H1 (cell line): ENCODE measurements around the gene RHOT1. TPM values are rescaled to one million over a fixed set of nuclear protein-coding genes. Genes with fewer than 3 reads are reported as not detected.

Source experiments
- CTCF ChIA-PET: fragments of 300-600 bp; sonication (Branson Sonifier 250); formaldehyde crosslinking; loops from one replicate; lab custom pipeline; 2021; ENCODE audit not compliant: partially characterized antibody; lab: Charles Lee
- POLR2A ChIA-PET: fragments of 300-600 bp; sonication (Branson Sonifier 250); formaldehyde crosslinking; loops from one replicate; lab custom pipeline; 2021; ENCODE audit warnings: inconsistent platforms; ENCODE audit not compliant: partially characterized antibody; lab: Charles Lee
- DNase-seq, 2 experiments: peaks; one replicate each; pipeline versions ENCODE4 v3.0.0 to v3.0.0-alpha.2; 2010 to 2022; ENCODE audit warnings: low spot score in 2 of 2, low read depth in 1 of 2, mixed read lengths in 1 of 2
- FAIRE-seq: peaks from 2 replicates; lab custom pipeline; 2011; peaks lifted over from hg19 to GRCh38; lab: Jason Lieb, UNC
- H2AFZ ChIP-seq: 2 replicates; pipeline ENCODE4 v1.8.1; 2012; ENCODE audit warnings: low read length, inconsistent platforms
- H2AK5ac ChIP-seq: 2 replicates; pipeline ENCODE4 v1.6.1; 2013; ENCODE audit warnings: low read depth, low read length
- H2BK120ac ChIP-seq: replicated peaks from 2 replicates; pipeline ENCODE3; 2013; ENCODE audit warnings: low read depth, low read length, inconsistent platforms
- H2BK12ac ChIP-seq: 2 replicates; pipeline ENCODE4 v1.6.1; 2013; ENCODE audit warnings: low read depth, low read length
- H2BK15ac ChIP-seq: 2 replicates; pipeline ENCODE4 v1.6.1; 2013; ENCODE audit warnings: low read length
- H2BK20ac ChIP-seq: 2 replicates; pipeline ENCODE4 v1.6.1; 2013; ENCODE audit warnings: low read length
- H2BK5ac ChIP-seq: 2 replicates; pipeline ENCODE4 v1.6.1; 2013; ENCODE audit warnings: low read depth, low read length
- H3K14ac ChIP-seq: 2 replicates; pipeline ENCODE4 v1.6.1; 2013; ENCODE audit warnings: inconsistent platforms; ENCODE audit not compliant: insufficient read length
- H3K18ac ChIP-seq: 2 replicates; pipeline ENCODE4 v1.6.1; 2013; ENCODE audit warnings: low read length; ENCODE audit errors: extremely low read depth
- H3K23ac ChIP-seq: 2 replicates; pipeline ENCODE4 v1.6.1; 2013; ENCODE audit warnings: inconsistent platforms; ENCODE audit not compliant: insufficient read length
- H3K23me2 ChIP-seq: 2 replicates; pipeline ENCODE4 v1.6.1; 2013; ENCODE audit warnings: low read depth, low read length
- H3K27ac ChIP-seq: 2 replicates; pipeline ENCODE4 v1.6.1; 2011; ENCODE audit warnings: low read depth, low read length, inconsistent platforms
- H3K27me3 ChIP-seq, 4 experiments: replicated peaks in 1 of 4; 1 replicate in 1 of 4; 2 replicates in 3 of 4; pipeline versions ENCODE4 v1.6.1 to v1.8.1; 2011 to 2013; ENCODE audit warnings: low read length in 3 of 4, mild to moderate bottlenecking in 3 of 4, inconsistent platforms in 2 of 4, mixed read lengths in 2 of 4, moderate library complexity in 1 of 4; ENCODE audit not compliant: control insufficient read depth in 3 of 4, insufficient read depth in 3 of 4; ENCODE audit errors: extremely low read depth in 1 of 4
- H3K36me3 ChIP-seq, 4 experiments: 2 replicates each; pipeline versions ENCODE4 v1.6.1 to v1.8.1; 2011 to 2013; ENCODE audit warnings: mild to moderate bottlenecking in 4 of 4, low read length in 3 of 4, moderate library complexity in 2 of 4, control low read depth in 1 of 4, inconsistent platforms in 1 of 4; ENCODE audit not compliant: insufficient read depth in 4 of 4, control insufficient read depth in 2 of 4
- H3K4ac ChIP-seq: replicated peaks from 2 replicates; pipeline ENCODE3; 2013; ENCODE audit warnings: low read length, low read depth, mixed read lengths, inconsistent platforms; ENCODE audit not compliant: insufficient read length
- H3K4me1 ChIP-seq, 4 experiments: replicated peaks in 1 of 4; 1 replicate in 1 of 4; 2 replicates in 3 of 4; pipeline versions ENCODE4 v1.6.1 to v1.8.1; 2011 to 2013; ENCODE audit warnings: low read length in 3 of 4, inconsistent platforms in 2 of 4, mixed read lengths in 1 of 4; ENCODE audit not compliant: insufficient read depth in 4 of 4, control insufficient read depth in 3 of 4
- H3K4me2 ChIP-seq, 2 experiments: 2 replicates each; pipeline versions ENCODE4 v1.6.1 to v1.8.1; 2011 to 2013; ENCODE audit warnings: low read depth in 2 of 2, low read length in 2 of 2, control low read depth in 1 of 2, inconsistent platforms in 1 of 2, mild to moderate bottlenecking in 1 of 2; ENCODE audit not compliant: insufficient read depth in 1 of 2
- H3K4me3 ChIP-seq, 4 experiments: fragments of 200-600, 300-600 bp in 1 of 4; sonication (generic), shearing (Covaris generic), sonication (Bioruptor Twin) in 1 of 4; 2 replicates each; pipeline versions ENCODE4 v1.5.1 to v1.8.1; 2011 to 2016; ENCODE audit warnings: low read length in 4 of 4, low read depth in 3 of 4, control low read depth in 2 of 4, inconsistent platforms in 2 of 4, mild to moderate bottlenecking in 2 of 4, mixed read lengths in 1 of 4, moderate library complexity in 1 of 4; ENCODE audit not compliant: insufficient read depth in 2 of 4; ENCODE audit errors: extremely low read depth in 1 of 4
- H3K56ac ChIP-seq: replicated peaks from 2 replicates; pipeline ENCODE3; 2013; ENCODE audit warnings: low read depth, mild to moderate bottlenecking, mixed read lengths, low read length, inconsistent platforms; ENCODE audit not compliant: insufficient read length
- H3K79me1 ChIP-seq: 2 replicates; pipeline ENCODE4 v1.6.1; 2013; ENCODE audit warnings: low read depth, low read length, control low read depth
- H3K79me2 ChIP-seq, 2 experiments: 2 replicates each; pipeline versions ENCODE4 v1.6.1 to v1.8.1; 2012 to 2013; ENCODE audit warnings: low read length in 2 of 2, mild to moderate bottlenecking in 2 of 2, inconsistent platforms in 1 of 2; ENCODE audit not compliant: insufficient read depth in 2 of 2, control insufficient read depth in 1 of 2
- H3K9ac ChIP-seq, 4 experiments: replicated peaks in 1 of 4; 1 replicate in 1 of 4; 2 replicates in 3 of 4; pipeline versions ENCODE4 v1.6.1 to v1.8.1; 2011 to 2013; ENCODE audit warnings: low read depth in 3 of 4, low read length in 3 of 4, control low read depth in 2 of 4, mild to moderate bottlenecking in 2 of 4, moderate library complexity in 2 of 4, inconsistent platforms in 1 of 4; ENCODE audit errors: extremely low read depth in 1 of 4
- H3K9me3 ChIP-seq, 2 experiments: 2 replicates each; pipeline versions ENCODE4 v1.6.1 to v1.8.1; 2012 to 2013; ENCODE audit warnings: mild to moderate bottlenecking in 2 of 2, moderate library complexity in 2 of 2, control low read depth in 1 of 2, inconsistent platforms in 1 of 2, low read depth in 1 of 2, low read length in 1 of 2, mixed read lengths in 1 of 2; ENCODE audit not compliant: insufficient read depth in 2 of 2
- H4K20me1 ChIP-seq, 2 experiments: replicated peaks in 1 of 2; 2 replicates each; pipeline versions ENCODE3 to v1.8.1; 2011 to 2013; ENCODE audit warnings: inconsistent platforms in 2 of 2, low read length in 2 of 2, mild to moderate bottlenecking in 1 of 2; ENCODE audit not compliant: insufficient read depth in 2 of 2, control insufficient read depth in 1 of 2
- H4K5ac ChIP-seq: 2 replicates; pipeline ENCODE4 v1.6.1; 2013; ENCODE audit warnings: low read length, low read depth, mixed read lengths, inconsistent platforms; ENCODE audit not compliant: insufficient read length
- H4K8ac ChIP-seq: 2 replicates; pipeline ENCODE4 v1.8.0; 2013; ENCODE audit warnings: mild to moderate bottlenecking, moderate library complexity, low read length, inconsistent platforms; ENCODE audit not compliant: insufficient read depth; ENCODE audit errors: extremely low read depth
- H4K91ac ChIP-seq: replicated peaks from 2 replicates; pipeline ENCODE3; 2013; ENCODE audit warnings: low read length, mixed read lengths, inconsistent platforms; ENCODE audit not compliant: insufficient read length
- CBX8 ChIP-seq: fragments of 300-800, 300-1000 bp; sonication (generic); IDR thresholded peaks from 2 replicates; pipeline ENCODE4 v1.7.1; 2016; ENCODE audit warnings: low read depth, low read length, borderline replicate concordance
- CTBP2 ChIP-seq: IDR thresholded peaks from 2 replicates; pipeline ENCODE4 v1.7.0; 2011; ENCODE audit warnings: borderline replicate concordance, mild to moderate bottlenecking, moderate library complexity, mixed read lengths, low read length; ENCODE audit not compliant: insufficient read depth, insufficient read length
- EGR1 ChIP-seq: IDR thresholded peaks from 2 replicates; pipeline ENCODE4 v1.6.1; 2011; ENCODE audit warnings: low read depth, low read length, borderline replicate concordance
- KDM1A ChIP-seq: fragments of 200-600, 300-600 bp; sonication (generic); IDR thresholded peaks from 2 replicates; pipeline ENCODE4 v1.7.1; 2016; ENCODE audit warnings: mild to moderate bottlenecking, low read length, borderline replicate concordance
- SP2 ChIP-seq: IDR thresholded peaks from 2 replicates; pipeline ENCODE4 v1.6.1; 2012; ENCODE audit warnings: mild to moderate bottlenecking, low read length, inconsistent platforms
- TCF12 ChIP-seq: IDR thresholded peaks from 2 replicates; pipeline ENCODE4 v1.6.1; 2011; ENCODE audit warnings: low read depth, mild to moderate bottlenecking, low read length
- WGBS, 2 experiments: shearing (Covaris generic) in 1 of 2; methylation state at CpG; one replicate each; pipeline versions ENCODE4 v1.1.6 to v1.1.7; 2013 to 2015; ENCODE audit warnings: low lambda C conversion rate in 2 of 2, mixed read lengths in 2 of 2, inconsistent platforms in 1 of 2, low coverage in 1 of 2, missing lambda C conversion rate in 1 of 2; ENCODE audit not compliant: insufficient replicate concordance in 2 of 2, insufficient coverage in 1 of 2, insufficient read length in 1 of 2; ENCODE audit errors: extremely low coverage in 1 of 2, missing lambda C conversion rate in 1 of 2; 5-methylcytosine and 5-hydroxymethylcytosine counted together
- polyA plus RNA-seq, 7 experiments: library from polyadenylated mRNA; depleted of rRNA in 3 of 7; stranded (reverse) in 5 of 7; unstranded in 2 of 7; fragments of >200 nt in 5 of 7; fragments of 200-250 nt in 2 of 7; gene quantifications; 1 replicate in 5 of 7; 2 replicates in 1 of 7; 4 replicates in 1 of 7; pipeline versions ENCODE4 v1.2.1 to v1.2.3, GENCODE V29; 2011 to 2013; ENCODE audit warnings: missing spikeins in 2 of 7, mixed read lengths in 2 of 7
- total RNA-seq: library from RNA; stranded (reverse); fragmentation: NEBNext Ultra II Directional; extraction: Animal tissue kit (Norgen Biotek cat#: 25700); gene quantifications from 2 replicates; pipeline ENCODE4 v1.2.1, GENCODE V29; 2021

Gene RHOT1
- total and polyA plus RNA-seq, 2 of the 8 experiments (the other 6 are each of a cell fraction or from before 2014, with no cell fraction given) = 34.2 to 38.2 TPM

DNA sequence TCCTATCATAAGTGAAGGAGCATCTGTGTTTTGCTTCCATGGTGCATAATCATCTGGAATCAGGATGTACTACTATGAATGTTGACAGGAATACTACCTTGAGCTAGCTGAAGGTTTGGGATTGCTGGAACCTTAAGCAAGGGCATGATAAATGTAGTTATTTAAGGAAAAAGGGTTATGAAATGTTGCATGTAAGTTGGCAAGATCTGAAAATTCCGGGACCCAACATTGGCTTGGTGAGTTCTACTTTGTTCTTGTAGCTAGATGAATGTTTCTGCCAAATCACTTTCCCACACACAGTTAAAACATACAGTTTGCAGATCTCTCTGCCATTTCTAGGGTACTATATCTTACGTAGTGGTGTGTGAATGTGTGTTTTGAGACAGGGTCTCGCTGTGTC is 13.6 kb downstream of the RHOT1 start:
- no peaks in the 10 kb centered on the region for H3K27me3 ChIP-seq
- ChIA-PET CTCF (interaction anchor here (0.7 to 1.3 kb wide), 2 partner anchors 16 to 163 kb away, joined by 3 read pairs; no protein-coding TSS in a partner anchor), POLR2A (interaction anchor here (1.1 kb wide), 1 partner anchor 13 kb away, joined by 4 read pairs; the partner anchor contains the start of gene RHOT1)
- H3K23ac ChIP-seq = no peak overlapping the region
- WGBS, 2 experiments = 89% methylated on average over 3 of the region's 3 CpGs; no CpG with 5 or more reads in 1 of the 2 experiments
- H4K5ac ChIP-seq = no peak overlapping the region
- no peak overlapping the region for H3K4me3 ChIP-seq
- no peak overlapping the region for H2BK12ac ChIP-seq
- H3K36me3 ChIP-seq = peaks cover 0 to 16% (median 5%) of the 10 kb centered on the region in 4 experiments; a peak in 4 of 8 replicates
- H3K4me2 ChIP-seq = no peak overlapping the region
- H2BK15ac ChIP-seq = no peak overlapping the region
- peaks cover 0 to 4% of the 10 kb centered on the region in 2 experiments for H4K20me1 ChIP-seq
- no peak overlapping the region for H3K18ac ChIP-seq
- H3K14ac ChIP-seq = no peak overlapping the region
- H3K9me3 ChIP-seq = no peaks in the 10 kb centered on the region
- no peaks in the 10 kb centered on the region for H3K23me2 ChIP-seq
- DNase-seq (no peak), FAIRE-seq (no peak)
- no peak overlapping the region for H2BK120ac ChIP-seq
- no peak overlapping the region for H4K91ac ChIP-seq
- no peak overlapping the region for H2BK20ac ChIP-seq
- H3K79me2 ChIP-seq = peaks cover 0 to 12% of the 10 kb centered on the region in 2 experiments; a peak in 1 of 4 replicates
- H3K4ac ChIP-seq = no peak overlapping the region
- no peak overlapping the region for H4K8ac ChIP-seq
- H3K4me1 ChIP-seq = peaks cover 0 to under 1% (median 0%) of the 10 kb centered on the region in 4 experiments; a peak in 1 of 7 replicates
- H3K9ac ChIP-seq = no peak overlapping the region
- no peak overlapping the region for H2AFZ ChIP-seq
- H3K27ac ChIP-seq = no peak overlapping the region
- H2AK5ac ChIP-seq = no peak overlapping the region
- H3K79me1 ChIP-seq = no peaks in the 10 kb centered on the region; the same call in none of the 2 replicates
- H3K56ac ChIP-seq = no peak overlapping the region
- H2BK5ac ChIP-seq = no peak overlapping the region
- no peak for TF ChIP-seq TCF12
- no peak for TF ChIP-seq CTBP2
- no peak for TF ChIP-seq EGR1
- TF ChIP-seq SP2 = no peak
- no peak for TF ChIP-seq KDM1A
- no peak for TF ChIP-seq CBX8
